Ovary (tissue), 9 donors: ENCODE measurements around the gene CCL21. TPM values are rescaled to one million over a fixed set of nuclear protein-coding genes. Genes with fewer than 3 reads are reported as not detected.
A peak's percentile ranks its signal among the peaks of the same experiment; 100 is the strongest.

Experiments used
- DNase-seq, 5 donors: peaks; one replicate each; pipeline ENCODE4 v3.0.0-alpha.2; 2019 to 2020
- H3K27ac ChIP-seq, 2 donors: fragments of 200-600 bp; one replicate each; pipeline versions ENCODE4 v1.5.1 to v1.8.0; 2019 to 2022
- H3K27me3 ChIP-seq: fragments of 200-600 bp; one replicate; pipeline ENCODE4 v1.8.0; 2022
- H3K36me3 ChIP-seq: fragments of 200-600 bp; sonication (generic); one replicate; pipeline ENCODE4 v1.5.1; 2019
- H3K4me1 ChIP-seq: one replicate; pipeline ENCODE4 v1.8.1; 2013; ENCODE audit warnings: mild to moderate bottlenecking, moderate library complexity; ENCODE audit not compliant: insufficient read depth
- H3K4me3 ChIP-seq: fragments of 200-600 bp; sonication (generic); one replicate; pipeline ENCODE4 v1.5.1; 2017
- H3K9me3 ChIP-seq, 2 donors: fragments of 200-600 bp in 1 of 2; sonication (generic) in 1 of 2; one replicate each; pipeline versions ENCODE4 v1.5.1 to v1.8.1; 2013 to 2019; ENCODE audit warnings: mild to moderate bottlenecking in 1 of 2, moderate library complexity in 1 of 2
- EP300 ChIP-seq: sonication (generic); formaldehyde crosslinking; IDR thresholded peaks from one replicate; pipeline ENCODE4 v1.6.1; 2017; ENCODE audit warnings: antibody characterized with exemption
- POLR2A ChIP-seq: fragments of 450-650 bp; IDR thresholded peaks from one replicate; pipeline ENCODE4 v1.6.1; 2017; ENCODE audit warnings: antibody characterized with exemption, mild to moderate bottlenecking, moderate library complexity
- WGBS, 3 donors: extraction: QIAGEN DNeasy Blood & Tissue Kit in 1 of 3; methylation state at CpG; one replicate each; pipeline versions ENCODE4 v1.1.5 to v1.1.7; 2013 to 2017; 5-methylcytosine and 5-hydroxymethylcytosine counted together
- intact Hi-C, 4 donors: fragments of 100-400 bp; cut with DNase I; formaldehyde crosslinking; loops; one replicate each; pipeline versions ENCODE4 v1.11.0 to v1.15.1; 2022 to 2023
- polyA plus RNA-seq, 2 donors: library from polyadenylated mRNA; stranded (reverse); fragments of 200-250 nt in 1 of 2; fragments of 350-450 nt in 1 of 2; fragmentation: Illumina TruSeq in 1 of 2; extraction: RNeasy Lipid Tissue Mini Kit (QIAGEN cat#74804) in 1 of 2; gene quantifications; one replicate each; pipeline ENCODE4 v1.2.3, GENCODE V29; 2013 to 2014
- total RNA-seq, 7 donors: library from RNA; depleted of rRNA in 2 of 7; stranded (reverse); fragments of >200 nt in 2 of 7; fragmentation: NEBNext Ultra II Directional in 3 of 7; extraction: Animal tissue kit (Norgen Biotek cat#: 25700) in 3 of 7; gene quantifications; one replicate each; pipeline versions ENCODE4 v1.1.0 to v1.2.4, GENCODE V29; 2016 to 2023
- TF ChIP-seq, protein P1 (sequence below), 3 donors: fragments of 450-650 bp in 2 of 3; fragments of 200-600 bp in 1 of 3; IDR thresholded peaks; one replicate each; pipeline versions ENCODE4 v1.5.1 to v1.8.0; 2016 to 2022; ENCODE audit warnings: antibody characterized with exemption in 3 of 3, mild to moderate bottlenecking in 1 of 3
- donor health status: DM: no; HTN: no; CAD: no; lungs with moderate emphysema.
- donor health status: DM: no; HTN: no; CAD: no.
- donor health status: Bipolar disorder and iron deficiency.
- donor health status: DM: yes; HTN: yes; CAD: no.
- donor health status: DM: no; HTN: no; CAD: no.
- donor health status: DM: yes; HTN: yes; CAD: no.

The CCL21 gene
- total and polyA plus RNA-seq, 9 donors = 1.5 to 83.6 (median 34.2) TPM

GRCh38 chr9:34719021-34719768 lies 9.3 kb upstream of the CCL21 start:
- DNase-seq = peak in 1 of 5 donors; percentile 27

GRCh38 chr9:34717996-34718614 lies 8.2 kb upstream of the CCL21 start:
- intact Hi-C loops = no loop called here
- Histone ChIP-seq H3K4me1 (peaks cover 3% of the 10 kb centered on the region), H3K27ac (no peak overlapping the region), H3K36me3 (no peaks in the 10 kb centered on the region), H3K4me3 (no peak overlapping the region), H3K27me3 (no peaks in the 10 kb centered on the region), H3K9me3 (no peaks in the 10 kb centered on the region)
- no peak for DNase-seq
- TF ChIP-seq, protein P1, sequence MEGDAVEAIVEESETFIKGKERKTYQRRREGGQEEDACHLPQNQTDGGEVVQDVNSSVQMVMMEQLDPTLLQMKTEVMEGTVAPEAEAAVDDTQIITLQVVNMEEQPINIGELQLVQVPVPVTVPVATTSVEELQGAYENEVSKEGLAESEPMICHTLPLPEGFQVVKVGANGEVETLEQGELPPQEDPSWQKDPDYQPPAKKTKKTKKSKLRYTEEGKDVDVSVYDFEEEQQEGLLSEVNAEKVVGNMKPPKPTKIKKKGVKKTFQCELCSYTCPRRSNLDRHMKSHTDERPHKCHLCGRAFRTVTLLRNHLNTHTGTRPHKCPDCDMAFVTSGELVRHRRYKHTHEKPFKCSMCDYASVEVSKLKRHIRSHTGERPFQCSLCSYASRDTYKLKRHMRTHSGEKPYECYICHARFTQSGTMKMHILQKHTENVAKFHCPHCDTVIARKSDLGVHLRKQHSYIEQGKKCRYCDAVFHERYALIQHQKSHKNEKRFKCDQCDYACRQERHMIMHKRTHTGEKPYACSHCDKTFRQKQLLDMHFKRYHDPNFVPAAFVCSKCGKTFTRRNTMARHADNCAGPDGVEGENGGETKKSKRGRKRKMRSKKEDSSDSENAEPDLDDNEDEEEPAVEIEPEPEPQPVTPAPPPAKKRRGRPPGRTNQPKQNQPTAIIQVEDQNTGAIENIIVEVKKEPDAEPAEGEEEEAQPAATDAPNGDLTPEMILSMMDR (IDR thresholded peaks at IDR 0.05) = no peak
- no peak for TF ChIP-seq POLR2A
- TF ChIP-seq EP300 = no peak
- 18 to 32% (median 20%) methylated on average over 3 of the region's 3 CpGs for WGBS, 3 donors

More at GRCh38 chr9:34719021-34719768, 9.3 kb upstream of the CCL21 start:
- 82 to 91% (median 91%) methylated on average over 8 of the region's 8 CpGs for WGBS, 3 donors
- no peak overlapping the region for H3K27ac ChIP-seq
- TF ChIP-seq POLR2A (no peak), EP300 (no peak)
- TF ChIP-seq, protein P1 (IDR thresholded peaks at IDR 0.05) = no peak
- intact Hi-C loops = no loop called here
- H3K27me3 ChIP-seq = no peaks in the 10 kb centered on the region
- H3K4me3 ChIP-seq = no peak overlapping the region
- no peaks in the 10 kb centered on the region for H3K36me3 ChIP-seq
- peaks cover 3% of the 10 kb centered on the region for H3K4me1 ChIP-seq
- no peaks in the 10 kb centered on the region for H3K9me3 ChIP-seq

- H3K9me3 ChIP-seq = no peaks in the 10 kb centered on the region
- no peak for DNase-seq
- intact Hi-C loops = no loop called here
- H3K4me3 ChIP-seq = no peak overlapping the region
- H3K36me3 ChIP-seq = no peaks in the 10 kb centered on the region
- TF ChIP-seq, protein P1 (IDR thresholded peaks at IDR 0.05) = no peak
- TF ChIP-seq EP300 (no peak), POLR2A (no peak)
- WGBS, 3 donors = 81 to 85% (median 85%) methylated on average over 4 of the region's 4 CpGs
- no peaks in the 10 kb centered on the region for H3K27me3 ChIP-seq
- H3K27ac ChIP-seq = no peak overlapping the region
- H3K4me1 ChIP-seq = peaks cover 3% of the 10 kb centered on the region
Observed at GRCh38 chr9:34716711-34717110, 6.8 kb upstream of the CCL21 start.

DNA sequence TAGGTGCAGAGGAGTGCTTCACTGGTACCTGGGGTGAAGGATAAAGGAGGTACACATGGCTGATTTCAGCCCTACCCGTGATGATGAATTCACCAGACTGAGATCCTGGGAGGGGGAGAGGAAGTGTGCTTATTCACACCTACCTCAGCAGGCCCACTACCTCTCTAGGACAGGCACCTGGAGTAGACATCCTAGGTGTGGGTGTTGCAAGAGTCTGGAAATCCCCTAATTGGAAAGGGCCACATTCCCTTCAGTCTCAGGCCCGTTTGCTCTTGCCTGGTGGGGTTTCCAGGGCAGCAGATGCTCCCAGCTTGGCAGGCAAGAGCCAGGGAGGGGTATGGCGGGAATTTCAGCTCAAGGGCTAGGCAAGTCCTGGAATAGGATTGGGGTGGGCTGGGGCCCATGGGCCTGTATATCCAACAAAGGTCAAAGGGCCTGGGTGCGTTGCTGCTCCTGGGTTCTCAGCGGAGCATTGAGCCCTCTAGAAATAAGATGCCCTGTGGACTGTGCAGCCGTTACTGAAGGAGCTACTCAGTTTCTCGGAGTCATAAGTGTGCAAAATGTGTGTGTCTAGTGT lies 5.8 kb upstream of the CCL21 start:
- 90 to 94% (median 91%) methylated on average over 7 of the region's 7 CpGs for WGBS, 3 donors

More for the DNA sequence above, 5.8 kb upstream of the CCL21 start:
- peaks cover 3% of the 10 kb centered on the region for H3K4me1 ChIP-seq
- no peaks in the 10 kb centered on the region for H3K9me3 ChIP-seq
- no peaks in the 10 kb centered on the region for H3K36me3 ChIP-seq
- H3K27ac ChIP-seq = no peak overlapping the region
- H3K27me3 ChIP-seq = no peaks in the 10 kb centered on the region
- TF ChIP-seq POLR2A = no peak
- TF ChIP-seq, protein P1 (IDR thresholded peaks at IDR 0.05) = no peak
- DNase-seq = no peak
- H3K4me3 ChIP-seq = no peak overlapping the region
- intact Hi-C loops = no loop called here
